Liver (tissue), 9 donors: ENCODE measurements around the gene CHRD. TPM values are rescaled to one million over a fixed set of nuclear protein-coding genes. Genes with fewer than 3 reads are reported as not detected.

Experiments used
- DNase-seq: peaks from one replicate; pipeline ENCODE4 v3.0.0-alpha.2; 2017; ENCODE audit warnings: low spot score
- H3K27ac ChIP-seq, 2 donors: one replicate each; pipeline ENCODE4 v1.7.0; 2013; ENCODE audit warnings: inconsistent platforms in 2 of 2, low read length in 2 of 2, control low read depth in 1 of 2, low read depth in 1 of 2, mild to moderate bottlenecking in 1 of 2
- H3K27me3 ChIP-seq, 4 donors: one replicate each; pipeline versions ENCODE4 v1.6.1 to v1.7.0; 2013; ENCODE audit warnings: low read length in 3 of 4, inconsistent platforms in 1 of 4, mild to moderate bottlenecking in 1 of 4, moderate library complexity in 1 of 4; ENCODE audit not compliant: control insufficient read depth in 4 of 4, insufficient read depth in 4 of 4
- H3K36me3 ChIP-seq, 4 donors: one replicate each; pipeline versions ENCODE4 v1.6.1 to v1.7.0; 2013; ENCODE audit warnings: low read length in 3 of 4, mild to moderate bottlenecking in 3 of 4, low read depth in 1 of 4, moderate library complexity in 1 of 4; ENCODE audit not compliant: control insufficient read depth in 4 of 4, insufficient read depth in 3 of 4
- H3K4me1 ChIP-seq, 4 donors: one replicate each; pipeline versions ENCODE4 v1.6.1 to v1.7.0; 2013; ENCODE audit warnings: low read length in 3 of 4, mild to moderate bottlenecking in 3 of 4, moderate library complexity in 1 of 4; ENCODE audit not compliant: control insufficient read depth in 4 of 4, insufficient read depth in 4 of 4
- H3K4me3 ChIP-seq, 3 donors: one replicate each; pipeline versions ENCODE4 v1.6.1 to v1.7.0; 2013; ENCODE audit warnings: low read length in 3 of 3, control low read depth in 1 of 3, low read depth in 1 of 3, mild to moderate bottlenecking in 1 of 3
- H3K9ac ChIP-seq, 2 donors: one replicate each; pipeline ENCODE4 v1.7.0; 2013; ENCODE audit warnings: low read length in 2 of 2, mild to moderate bottlenecking in 2 of 2, moderate library complexity in 2 of 2, control low read depth in 1 of 2, low read depth in 1 of 2
- H3K9me3 ChIP-seq, 4 donors: one replicate each; pipeline versions ENCODE4 v1.6.1 to v1.7.0; 2013; ENCODE audit warnings: low read length in 3 of 4; ENCODE audit not compliant: control insufficient read depth in 4 of 4
- HNF4G ChIP-seq: IDR thresholded peaks from 2 replicates; pipeline ENCODE4 v1.6.1; 2016; ENCODE audit warnings: antibody characterized with exemption
- WGBS: extraction: QIAGEN DNeasy Blood & Tissue Kit; methylation state at CpG from one replicate; pipeline ENCODE4 v1.1.7; 2013; 5-methylcytosine and 5-hydroxymethylcytosine counted together
- polyA plus RNA-seq, 2 donors: library from polyadenylated mRNA; stranded (reverse) in 1 of 2; unstranded in 1 of 2; fragments of 200-250 nt in 1 of 2; fragments of >200 nt in 1 of 2; fragmentation: Nextera tagmentation in 1 of 2; extraction: Ambion mirVana in 1 of 2; gene quantifications; one replicate each; pipeline versions ENCODE4 v1.2.1 to v1.2.3, GENCODE V29; 2013 to 2015
- total RNA-seq, 2 donors: library from RNA; depleted of rRNA; stranded (reverse); fragments of >200 nt; gene quantifications; one replicate each; pipeline ENCODE4 v1.2.3, GENCODE V29; 2014
- donor health status: healthy.
- donor health status: healthy.
- donor health status: healthy.
- donor health status: healthy.
- donor health status: healthy.

Gene CHRD
- total and polyA plus RNA-seq, 4 donors, result 9.2 to 66.4 (median 34.9) TPM

GRCh38 chr3:184439096-184439495 lies 59.2 kb downstream of the CHRD start:
- no peaks in the 10 kb centered on the region for H3K36me3 ChIP-seq
- 70% methylated on average over 7 of the region's 7 CpGs for WGBS
- peaks cover 0 to 2% (median 0%) of the 10 kb centered on the region in 4 donors for H3K27me3 ChIP-seq
- no peak overlapping the region for H3K27ac ChIP-seq
- no peak for TF ChIP-seq HNF4G
- H3K4me3 ChIP-seq, result no peak overlapping the region
- H3K4me1 ChIP-seq, result no peaks in the 10 kb centered on the region
- no peak overlapping the region for H3K9ac ChIP-seq
- no peaks in the 10 kb centered on the region for H3K9me3 ChIP-seq
- DNase-seq, result no peak

Other genes with a start within 250 kb of the CHRD start
- 10 to 100 TPM; 28.2 to 34.3 TPM for gene EIF2B5, start 244.7 kb upstream of the CHRD start, total RNA-seq
- gene EIF2B5, start 244.7 kb upstream of the CHRD start, polyA plus RNA-seq, result 10 to 100 TPM; 19.0 to 20.6 TPM
- 10 to 100 TPM; 19.2 to 26.3 TPM for gene DVL3, start 224.7 kb upstream of the CHRD start, total RNA-seq
- 10 to 100 TPM in 1 of 2 donors, 1 to 10 TPM in 1; 8.6 to 15.7 TPM for gene DVL3, start 224.7 kb upstream of the CHRD start, polyA plus RNA-seq
- 100 to 1,000 TPM; 114 to 200 TPM for gene AP2M1, start 205.2 kb upstream of the CHRD start, total RNA-seq
- gene AP2M1, start 205.2 kb upstream of the CHRD start, polyA plus RNA-seq, result 100 to 1,000 TPM in 1 of 2 donors, 10 to 100 TPM in 1; 71.9 to 155 TPM
- gene ABCF3, start 193.9 kb upstream of the CHRD start, total RNA-seq, result 10 to 100 TPM; 28.1 to 59.2 TPM
- 10 to 100 TPM; 29.7 to 37.8 TPM for gene ABCF3, start 193.9 kb upstream of the CHRD start, polyA plus RNA-seq
- under 1 TPM; under 0.01 to 0.14 TPM for gene VWA5B2, start 150.5 kb upstream of the CHRD start, total RNA-seq
- under 1 TPM in 1 of 2 donors, not detected in 1; 0.08 TPM for gene VWA5B2, start 150.5 kb upstream of the CHRD start, polyA plus RNA-seq
- gene ALG3, start 131.1 kb upstream of the CHRD start, total RNA-seq, result 10 to 100 TPM; 27.7 to 64.5 TPM
- gene ALG3, start 131.1 kb upstream of the CHRD start, polyA plus RNA-seq, result 10 to 100 TPM; 64.4 to 78.6 TPM
- gene EEF1AKMT4, start 130.4 kb upstream of the CHRD start, total RNA-seq, result 10 to 100 TPM in 1 of 2 donors, 1 to 10 TPM in 1; 2.1 to 11.0 TPM
- gene EEF1AKMT4, start 130.4 kb upstream of the CHRD start, polyA plus RNA-seq, result 10 to 100 TPM; 10.6 to 13.9 TPM
- not detected for gene CAMK2N2, start 118.5 kb upstream of the CHRD start, total RNA-seq
- gene CAMK2N2, start 118.5 kb upstream of the CHRD start, polyA plus RNA-seq, result under 1 TPM in 1 of 2 donors, not detected in 1; 0.61 TPM
- not detected for gene ECE2, start 104.0 kb upstream of the CHRD start, total RNA-seq
- gene ECE2, start 104.0 kb upstream of the CHRD start, polyA plus RNA-seq, result not detected
- 100 to 1,000 TPM; 200 to 213 TPM for gene PSMD2, start 80.8 kb upstream of the CHRD start, total RNA-seq
- gene PSMD2, start 80.8 kb upstream of the CHRD start, polyA plus RNA-seq, result 100 to 1,000 TPM in 1 of 2 donors, 10 to 100 TPM in 1; 77.5 to 122 TPM
- 100 to 1,000 TPM; 162 to 329 TPM for gene EIF4G1, start 65.4 kb upstream of the CHRD start, total RNA-seq
- 100 to 1,000 TPM; 140 to 253 TPM for gene EIF4G1, start 65.4 kb upstream of the CHRD start, polyA plus RNA-seq
- 1 to 10 TPM; 3.5 to 5.7 TPM for gene FAM131A, start 42.5 kb upstream of the CHRD start, total RNA-seq
- 1 to 10 TPM in 1 of 2 donors, under 1 TPM in 1; 0.81 to 1.9 TPM for gene FAM131A, start 42.5 kb upstream of the CHRD start, polyA plus RNA-seq
- gene CLCN2, start 18.4 kb upstream of the CHRD start, total RNA-seq, result 1 to 10 TPM; 3.6 to 3.9 TPM
- gene CLCN2, start 18.4 kb upstream of the CHRD start, polyA plus RNA-seq, result 1 to 10 TPM; 1.1 to 1.6 TPM
- 10 to 100 TPM; 25.7 to 55.7 TPM for gene POLR2H, start 18.3 kb upstream of the CHRD start, total RNA-seq
- gene POLR2H, start 18.3 kb upstream of the CHRD start, polyA plus RNA-seq, result 10 to 100 TPM; 43.1 to 43.9 TPM
- 1 to 10 TPM; 3.9 to 6.0 TPM for gene THPO, start 1.8 kb upstream of the CHRD start, total RNA-seq
- 10 to 100 TPM; 11.9 to 14.4 TPM for gene THPO, start 1.8 kb upstream of the CHRD start, polyA plus RNA-seq
- gene EPHB3, start 181.7 kb downstream of the CHRD start, total RNA-seq, result 1 to 10 TPM in 1 of 2 donors, under 1 TPM in 1; 0.84 to 1.8 TPM
- gene EPHB3, start 181.7 kb downstream of the CHRD start, polyA plus RNA-seq, result under 1 TPM; 0.14 to 0.51 TPM